Subcutaneous adipose tissue (tissue), 4 donors: ENCODE results near the gene LEF1. TPM values are rescaled to one million over a fixed set of nuclear protein-coding genes. Genes with fewer than 3 reads are reported as not detected.

Source experiments
- total RNA-seq, 4 donors: library from RNA; depleted of rRNA; stranded (reverse); fragments of >200 nt; gene quantifications; one replicate each; pipeline ENCODE4 v1.1.0, GENCODE V29; 2016
- TF ChIP-seq, protein P1 (sequence below): fragments of 450-650 bp; IDR thresholded peaks from one replicate; pipeline ENCODE4 v1.5.1; 2016; ENCODE audit warnings: low read depth, mild to moderate bottlenecking, control low read depth, antibody characterized with exemption, moderate library complexity

The LEF1 gene
- total RNA-seq, 4 donors from 2014 or later = 1.1 to 6.8 (median 5.1) TPM; not detected in 1

DNA sequence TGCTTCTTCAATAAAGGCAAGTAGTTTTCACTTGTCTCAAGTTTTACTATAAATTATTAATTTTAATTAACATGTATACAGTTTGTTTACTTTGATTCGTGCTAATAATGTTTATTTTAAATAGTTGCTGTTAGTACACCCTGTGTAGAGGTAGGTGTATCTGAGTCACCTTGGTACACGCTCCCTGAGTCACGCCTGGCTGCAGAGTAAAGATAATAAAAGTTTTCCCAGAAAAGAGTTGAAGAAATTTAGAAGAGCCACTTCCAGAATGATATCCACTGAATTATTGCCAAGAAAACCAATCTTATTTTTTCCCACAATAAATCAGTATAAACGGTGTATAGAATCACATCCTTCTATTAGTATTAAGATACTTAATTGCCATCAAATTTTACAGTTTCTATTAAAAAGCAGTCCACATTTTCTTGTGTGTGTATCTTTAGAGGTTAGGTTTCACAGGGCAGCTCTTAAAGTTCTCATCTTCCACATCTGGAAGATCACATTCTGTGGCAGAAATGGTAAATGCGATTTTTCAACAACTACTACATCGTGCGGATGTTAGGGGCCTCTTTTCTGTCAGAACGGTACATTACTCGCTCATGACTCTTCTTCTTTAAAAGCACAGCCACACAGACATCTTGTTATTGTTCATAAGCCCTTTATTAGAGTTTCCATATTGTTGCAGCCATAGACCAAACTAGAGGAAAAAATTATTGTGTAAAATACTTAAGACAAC is 123.6 kb downstream of the LEF1 start:
- TF ChIP-seq, protein P1, sequence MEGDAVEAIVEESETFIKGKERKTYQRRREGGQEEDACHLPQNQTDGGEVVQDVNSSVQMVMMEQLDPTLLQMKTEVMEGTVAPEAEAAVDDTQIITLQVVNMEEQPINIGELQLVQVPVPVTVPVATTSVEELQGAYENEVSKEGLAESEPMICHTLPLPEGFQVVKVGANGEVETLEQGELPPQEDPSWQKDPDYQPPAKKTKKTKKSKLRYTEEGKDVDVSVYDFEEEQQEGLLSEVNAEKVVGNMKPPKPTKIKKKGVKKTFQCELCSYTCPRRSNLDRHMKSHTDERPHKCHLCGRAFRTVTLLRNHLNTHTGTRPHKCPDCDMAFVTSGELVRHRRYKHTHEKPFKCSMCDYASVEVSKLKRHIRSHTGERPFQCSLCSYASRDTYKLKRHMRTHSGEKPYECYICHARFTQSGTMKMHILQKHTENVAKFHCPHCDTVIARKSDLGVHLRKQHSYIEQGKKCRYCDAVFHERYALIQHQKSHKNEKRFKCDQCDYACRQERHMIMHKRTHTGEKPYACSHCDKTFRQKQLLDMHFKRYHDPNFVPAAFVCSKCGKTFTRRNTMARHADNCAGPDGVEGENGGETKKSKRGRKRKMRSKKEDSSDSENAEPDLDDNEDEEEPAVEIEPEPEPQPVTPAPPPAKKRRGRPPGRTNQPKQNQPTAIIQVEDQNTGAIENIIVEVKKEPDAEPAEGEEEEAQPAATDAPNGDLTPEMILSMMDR = no peak

DNA sequence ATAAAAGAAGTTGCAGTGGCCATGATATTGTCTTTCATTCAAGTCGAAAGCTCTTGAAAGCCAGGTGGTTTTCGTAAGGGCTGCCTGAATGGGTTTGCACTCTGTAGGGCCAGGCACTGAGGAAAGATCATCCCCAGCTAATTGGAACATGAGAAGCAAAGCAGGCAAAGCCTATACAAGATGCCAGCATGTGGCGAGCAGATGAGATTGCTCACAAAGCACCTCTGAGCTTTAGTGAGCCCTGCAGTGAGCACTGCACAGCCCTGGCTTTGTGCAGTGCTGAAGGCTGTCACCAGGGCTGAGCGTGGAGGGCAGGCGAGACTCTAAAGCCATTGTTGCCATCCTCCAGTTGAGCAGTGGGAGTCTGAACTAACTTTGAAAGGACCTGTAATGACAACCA is 125.2 kb downstream of the LEF1 start:
- TF ChIP-seq, protein P1 = no peak

DNA sequence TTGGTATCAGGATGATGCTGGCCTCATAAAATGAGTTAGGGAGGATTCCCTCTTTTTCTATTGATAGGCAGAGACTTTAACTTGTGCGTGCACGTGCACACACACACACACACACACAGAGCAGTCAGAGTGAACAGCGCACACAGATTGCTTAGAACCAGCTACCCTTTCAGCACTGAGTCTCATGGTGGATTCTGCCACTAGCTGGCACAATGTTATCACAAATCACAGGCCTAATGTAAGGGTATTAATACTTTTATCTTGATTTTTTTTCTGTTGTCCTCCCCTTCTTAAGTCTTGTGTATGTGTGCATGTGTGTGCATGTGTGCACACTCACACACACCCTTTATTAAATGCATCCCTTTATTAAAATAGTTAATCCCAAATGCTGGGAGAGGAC is 125.8 kb downstream of the LEF1 start:
- TF ChIP-seq, protein P1 = no peak

DNA sequence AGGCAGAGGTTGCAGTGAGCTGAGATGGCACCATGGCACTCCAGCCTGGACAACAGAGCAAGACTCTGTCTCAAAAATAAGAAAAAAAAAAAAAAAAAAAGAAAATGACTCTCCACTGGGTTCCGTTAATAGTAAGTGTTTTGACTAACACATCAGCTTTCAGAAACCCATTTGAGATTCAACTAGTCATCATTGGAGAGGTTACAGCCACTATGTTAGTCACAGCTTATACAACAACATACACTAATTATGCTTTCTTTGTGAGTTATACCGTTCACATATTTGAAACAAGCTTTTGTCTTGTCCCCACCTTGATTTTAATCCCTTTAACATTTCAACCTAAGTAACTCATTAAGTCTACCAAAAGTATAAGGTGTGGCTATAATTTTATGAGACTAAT is 130.8 kb downstream of the LEF1 start:
- TF ChIP-seq, protein P1 = no peak

DNA sequence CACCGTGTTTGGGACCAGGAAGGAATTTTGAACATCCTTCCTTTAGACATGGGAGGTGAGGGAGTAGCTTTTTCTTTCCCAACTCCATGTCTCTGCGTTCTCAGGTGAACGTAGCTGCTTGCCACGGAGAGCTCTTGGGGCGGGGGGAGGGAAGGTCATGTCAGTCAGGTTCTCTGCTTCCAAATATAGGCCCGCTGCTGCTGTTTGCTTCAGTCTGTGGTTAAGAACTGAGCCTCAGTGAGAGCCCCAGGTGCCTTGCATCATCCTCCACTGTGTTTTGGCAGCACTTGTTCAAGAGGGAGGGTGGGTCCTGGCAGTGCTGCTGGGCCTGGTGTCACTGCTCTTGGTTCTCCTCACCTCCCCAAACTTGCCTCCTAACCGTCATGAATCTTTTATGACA is 132.5 kb downstream of the LEF1 start:
- TF ChIP-seq, protein P1 = no peak

DNA sequence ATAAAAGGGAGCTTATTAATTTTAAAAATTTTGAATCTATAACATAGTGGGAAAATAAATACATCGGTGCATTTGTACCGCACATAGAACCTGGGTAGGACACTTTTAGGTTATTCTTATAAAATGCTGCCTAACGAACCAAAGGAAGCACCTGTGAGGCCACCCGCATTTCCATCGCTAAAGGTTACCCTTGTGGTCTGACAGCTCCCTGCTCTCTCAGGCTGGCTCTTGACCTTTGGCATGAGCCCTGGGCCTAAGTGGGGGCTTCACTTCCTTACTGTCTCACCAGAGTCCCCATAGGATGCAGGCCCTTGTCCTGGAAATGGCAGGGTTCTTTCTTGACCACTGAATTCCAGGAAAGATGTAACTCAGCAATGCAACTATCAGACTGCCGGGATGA is 133.0 kb downstream of the LEF1 start:
- TF ChIP-seq, protein P1 = no peak

DNA sequence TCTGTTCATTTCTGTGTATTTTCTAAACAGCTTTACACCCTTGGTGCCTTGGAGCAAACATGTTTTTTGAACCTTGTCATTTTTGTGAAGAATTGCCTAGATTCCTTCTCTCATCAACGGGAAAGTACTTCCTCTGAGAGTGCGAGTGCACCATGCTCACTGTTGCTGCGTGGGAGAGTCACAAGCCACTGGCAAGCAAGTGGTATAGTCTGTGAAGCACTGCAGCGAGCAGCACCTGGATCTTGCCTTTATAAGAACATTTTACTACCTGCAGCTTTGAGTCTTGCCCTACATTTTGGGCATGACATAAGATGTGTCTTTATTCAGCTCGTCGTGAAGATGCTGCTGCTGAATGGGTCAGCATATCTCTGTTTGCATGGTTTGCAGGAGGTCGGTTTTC is 134.2 kb downstream of the LEF1 start:
- TF ChIP-seq, protein P1 = no peak
